Measurements from ENCODE around the gene C1QL1.

- TF ChIP-seq CTCF (IDR thresholded peaks at IDR 0.05), result no peak
- no peak for TF ChIP-seq POLR2A (IDR thresholded peaks at IDR 0.05)
Observed at GRCh38 chr17:44967907-44968224, 237 bp downstream of the C1QL1 start.

Data from body of pancreas (tissue), 4 donors.